Hematopoietic multipotent progenitor cell treated with erythropoietin and hydrocortisone succinate and interleukin-3 and kit ligand, for 4 days (in vitro differentiated cells): ENCODE measurements around the gene COL4A2.

Source experiments
- DNase-seq: peaks from one replicate; pipeline ENCODE4 v3.0.0-alpha.2; 2015

Gene COL4A2

DNA sequence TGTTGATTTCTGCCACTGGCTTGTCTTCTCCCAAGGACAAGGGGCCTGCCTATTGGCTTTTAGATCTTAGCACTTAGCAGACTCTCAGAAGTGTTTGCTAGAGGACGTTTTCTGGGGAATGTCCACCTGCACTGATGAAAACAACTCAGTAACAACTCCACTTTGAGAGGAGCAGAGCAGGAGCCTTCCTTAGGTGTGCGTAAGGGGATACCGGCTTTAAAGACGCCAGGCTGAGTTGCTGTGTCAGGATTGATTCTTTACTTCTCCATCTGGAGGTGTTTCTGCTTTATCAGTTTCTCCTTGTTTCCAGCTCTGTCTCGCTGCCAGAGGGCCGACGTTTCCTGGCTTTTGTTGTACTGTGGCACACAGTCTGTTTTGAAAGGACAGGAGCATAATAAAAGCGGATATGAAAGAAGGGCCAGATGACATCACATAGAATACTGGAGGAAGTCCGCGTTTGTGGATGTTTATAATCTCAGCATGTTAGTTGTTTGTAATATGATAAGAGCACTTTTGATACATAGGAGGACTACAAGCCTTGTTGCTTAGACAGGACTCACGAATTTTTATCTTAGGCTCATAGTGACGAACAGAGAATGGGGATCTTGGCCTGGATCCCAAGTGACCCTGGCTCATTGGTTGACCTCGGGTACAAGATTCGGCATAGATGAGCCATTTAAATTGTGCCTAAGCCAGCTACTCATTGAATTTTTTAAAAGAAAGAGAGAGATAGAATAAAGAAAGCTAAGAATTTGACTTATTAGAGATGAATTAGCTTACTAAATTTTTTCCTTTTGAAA lies 34.6 kb downstream of the COL4A2 start:
- DNase-seq: no peak

DNA sequence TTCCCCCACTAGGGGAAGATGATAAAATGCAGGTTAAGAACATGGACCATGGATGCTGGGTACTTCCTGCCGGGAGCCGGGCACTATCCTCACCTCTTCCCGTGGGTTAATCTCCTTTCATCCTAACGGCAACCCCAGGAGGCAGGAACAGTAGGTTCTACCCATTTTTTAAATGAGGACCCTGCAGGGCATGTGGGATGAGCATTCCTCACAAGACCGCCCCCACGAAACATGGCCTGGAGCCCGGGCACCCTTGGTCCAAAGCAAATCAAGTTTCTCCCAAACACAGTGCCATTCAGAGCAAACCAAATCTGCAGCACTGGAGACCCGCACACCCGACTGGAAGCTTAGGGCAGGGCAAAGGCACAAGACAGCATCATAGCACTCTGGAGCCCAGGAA lies 35.4 kb downstream of the COL4A2 start:
- DNase-seq: no peak

- DNase-seq: no peak
Observed at GRCh38 chr13:110343241-110343865, 36.3 kb downstream of the COL4A2 start.

- no peak for DNase-seq
Observed at GRCh38 chr13:110344320-110344719, 37.2 kb downstream of the COL4A2 start.

GRCh38 chr13:110345266-110345665 lies 38.2 kb downstream of the COL4A2 start:
- DNase-seq: no peak

GRCh38 chr13:110345701-110346100 lies 38.6 kb downstream of the COL4A2 start:
- no peak for DNase-seq

GRCh38 chr13:110346661-110347067 lies 39.6 kb downstream of the COL4A2 start:
- DNase-seq: no peak

DNA sequence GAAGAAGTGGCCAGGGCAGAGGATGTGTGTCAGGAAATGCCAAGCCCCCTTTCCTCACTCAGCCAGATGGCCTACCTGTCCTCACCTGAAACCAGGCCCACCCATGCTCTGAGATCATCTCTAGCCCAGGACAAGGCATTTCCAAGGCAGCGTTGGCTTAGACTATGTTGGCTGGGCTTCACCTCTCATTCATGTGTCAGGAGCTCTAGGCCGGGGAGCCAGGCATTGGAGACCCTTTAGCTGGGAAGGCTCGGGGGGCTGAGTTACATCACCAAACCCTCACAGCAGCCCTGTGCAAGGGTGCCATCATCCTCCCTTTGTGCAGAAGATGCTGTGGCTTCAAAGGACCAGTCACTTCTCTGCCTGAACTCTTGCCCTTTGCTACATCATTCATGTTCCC lies 40.0 kb downstream of the COL4A2 start:
- no peak for DNase-seq

DNA sequence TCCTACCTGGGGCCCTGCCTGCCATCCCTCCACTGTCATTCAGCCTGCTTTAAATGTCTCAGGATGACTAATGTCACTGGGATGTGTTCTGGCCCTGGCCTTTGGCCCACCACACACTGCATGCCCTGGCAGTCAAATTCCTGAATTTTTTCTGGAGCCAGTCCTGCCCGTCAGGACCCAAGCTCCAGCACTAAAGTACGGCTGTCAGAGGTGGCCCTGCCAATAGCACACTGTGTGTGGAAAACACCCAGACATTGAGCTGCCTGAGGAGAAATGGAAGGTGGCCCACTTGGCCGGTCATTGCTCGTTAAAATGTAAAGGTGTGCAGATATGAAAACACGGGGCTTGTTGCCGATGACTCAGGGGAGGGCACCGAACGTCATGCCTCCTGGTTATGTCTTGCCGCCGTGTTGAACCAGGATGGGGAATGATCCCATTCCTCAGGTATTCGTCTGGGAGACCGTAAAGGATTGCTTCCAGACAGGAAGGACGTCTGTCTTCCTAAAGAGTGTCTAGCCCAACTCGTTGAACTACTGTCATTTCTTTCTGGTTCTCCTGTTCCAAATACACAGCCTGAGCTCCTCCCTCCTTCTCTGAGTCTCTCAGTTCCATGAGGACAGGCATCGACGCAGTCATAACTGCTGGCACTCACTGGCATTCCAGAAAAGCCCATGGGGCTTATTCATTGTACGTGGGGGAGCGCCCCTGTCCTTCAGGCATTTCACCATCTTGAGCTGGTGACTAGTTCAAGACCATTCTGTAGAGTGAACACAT lies 40.6 kb downstream of the COL4A2 start:
- DNase-seq: no peak

GRCh38 chr13:110348309-110349105 lies 41.4 kb downstream of the COL4A2 start:
- DNase-seq: no peak

GRCh38 chr13:110349239-110349638 lies 42.2 kb downstream of the COL4A2 start:
- no peak for DNase-seq

DNA sequence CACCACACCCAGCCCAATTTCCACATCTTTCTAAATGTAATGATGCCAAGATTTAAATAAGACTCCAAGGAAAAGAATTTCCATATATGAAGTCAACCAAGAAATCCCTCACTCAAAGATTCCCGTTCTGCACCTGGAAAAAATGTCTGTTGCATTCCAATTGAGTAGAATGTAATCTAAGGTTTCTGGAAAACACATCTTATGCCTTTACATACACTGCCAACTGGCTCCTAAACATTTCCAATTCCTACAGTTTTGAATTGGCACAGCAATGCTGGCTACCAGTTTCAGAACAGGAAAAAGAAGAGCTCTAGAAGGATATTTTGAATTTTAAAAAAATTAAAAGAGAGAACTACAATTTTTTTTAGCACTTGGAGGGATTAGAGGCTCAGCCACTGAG lies 43.0 kb downstream of the COL4A2 start:
- DNase-seq: no peak

GRCh38 chr13:110350509-110350908 lies 43.4 kb downstream of the COL4A2 start:
- no peak for DNase-seq

DNA sequence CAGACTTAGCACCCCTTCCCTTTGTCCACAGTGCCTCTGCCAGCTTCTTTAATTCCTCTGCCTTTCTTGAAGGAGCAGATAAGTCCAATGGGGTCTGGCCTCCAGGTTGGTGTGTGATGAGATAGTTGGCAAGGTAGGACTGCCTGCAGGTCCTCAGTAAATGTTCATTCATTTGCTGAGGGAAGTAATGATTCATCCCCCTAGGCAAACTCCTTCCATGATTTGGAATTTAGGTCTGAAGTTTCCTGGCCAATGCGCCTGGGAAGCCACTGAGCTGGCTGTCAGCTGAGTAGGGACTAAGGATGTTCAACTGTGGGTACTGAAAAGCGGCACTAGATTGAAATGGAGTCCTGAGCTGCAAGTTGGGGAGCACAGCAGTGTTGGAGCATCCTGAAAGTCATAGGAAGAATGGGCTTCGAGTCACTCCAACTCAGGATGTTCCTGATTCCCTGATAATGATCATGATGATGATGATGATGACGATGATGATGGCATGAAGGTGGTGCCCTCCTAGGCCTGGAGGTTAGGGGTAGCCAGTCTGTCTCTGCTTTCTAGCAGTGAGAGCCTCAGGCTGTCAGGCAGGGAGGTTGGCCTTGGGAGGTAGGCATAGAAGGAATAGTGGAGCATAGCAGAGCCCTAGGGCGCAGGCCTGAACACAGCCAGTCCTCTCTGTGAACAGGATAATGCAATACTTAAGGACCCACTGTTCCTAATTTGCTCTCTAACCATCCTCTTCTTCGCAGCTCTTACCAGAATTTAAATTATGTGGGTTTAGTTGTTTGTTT lies 44.7 kb downstream of the COL4A2 start:
- DNase-seq: no peak

GRCh38 chr13:110352735-110353134 lies 45.7 kb downstream of the COL4A2 start:
- no peak for DNase-seq

DNA sequence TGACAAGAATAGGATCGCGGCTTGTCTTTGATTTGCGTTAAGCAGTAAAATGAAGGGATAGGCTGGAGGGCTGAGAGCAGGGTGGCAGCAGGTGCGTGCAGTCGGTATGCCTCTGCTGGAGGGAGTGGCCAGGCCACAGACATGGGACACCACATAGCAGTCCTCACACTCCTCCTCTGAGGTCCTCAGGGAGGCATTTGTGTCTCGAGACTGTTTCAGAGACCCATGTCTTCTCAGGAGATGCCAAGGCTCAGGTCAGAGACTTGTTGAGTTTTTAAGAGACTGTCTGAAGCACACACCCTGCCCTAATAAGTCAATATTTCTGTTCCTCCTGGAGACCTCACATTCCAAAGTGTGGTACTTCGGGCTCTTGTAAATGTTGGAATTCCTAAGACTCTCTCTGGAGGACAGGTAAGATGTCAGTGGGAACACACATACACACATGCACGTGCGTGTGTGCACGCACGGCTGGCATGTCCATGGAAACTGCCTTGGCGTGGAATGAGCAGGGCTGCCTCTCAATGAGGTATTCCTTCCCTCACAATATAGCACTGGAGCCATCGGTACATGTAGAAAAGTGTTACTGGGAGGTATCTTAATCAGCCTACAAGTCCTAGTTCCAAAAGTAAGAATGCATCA lies 46.4 kb downstream of the COL4A2 start:
- no peak for DNase-seq

GRCh38 chr13:110354123-110354627 lies 47.1 kb downstream of the COL4A2 start:
- DNase-seq: no peak

DNA sequence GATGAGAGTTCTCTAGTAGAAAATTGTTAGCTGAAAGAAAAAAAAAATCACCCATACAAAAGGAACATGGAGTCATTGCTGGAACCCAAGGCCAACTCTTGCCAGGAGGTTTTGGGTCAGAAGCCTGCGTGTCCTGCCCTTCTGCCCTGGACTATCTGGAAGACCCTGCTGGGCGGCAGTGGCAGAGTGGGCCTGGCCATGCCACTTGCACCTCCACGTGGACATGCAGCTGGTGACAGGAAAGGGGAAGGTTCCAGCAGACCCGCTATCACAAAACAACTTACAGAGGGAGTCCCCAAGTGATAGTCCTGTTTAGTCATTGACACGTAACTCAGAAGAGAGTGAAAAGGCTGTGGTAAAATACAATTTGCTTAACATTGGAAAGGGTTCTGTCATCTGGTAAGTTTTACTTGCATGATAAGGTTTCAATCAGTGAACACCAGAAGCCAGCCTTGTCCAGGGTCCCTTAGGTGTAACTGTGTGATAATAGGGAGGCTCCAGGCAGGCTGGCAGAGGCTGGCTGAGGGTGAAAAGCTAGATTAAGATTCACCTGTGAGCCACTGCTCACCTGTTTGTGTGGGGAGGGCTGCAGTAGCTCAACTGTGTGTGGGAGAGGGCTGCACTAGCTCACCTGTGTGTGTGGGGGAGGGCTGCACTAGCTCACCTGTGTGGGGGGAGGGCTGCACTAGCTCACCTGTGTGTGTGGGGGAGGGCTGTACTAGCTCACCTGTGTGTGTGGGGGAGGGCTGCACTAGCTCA lies 47.8 kb downstream of the COL4A2 start:
- DNase-seq: peak; percentile 34

GRCh38 chr13:110356362-110356761 lies 49.3 kb downstream of the COL4A2 start:
- DNase-seq: no peak

DNA sequence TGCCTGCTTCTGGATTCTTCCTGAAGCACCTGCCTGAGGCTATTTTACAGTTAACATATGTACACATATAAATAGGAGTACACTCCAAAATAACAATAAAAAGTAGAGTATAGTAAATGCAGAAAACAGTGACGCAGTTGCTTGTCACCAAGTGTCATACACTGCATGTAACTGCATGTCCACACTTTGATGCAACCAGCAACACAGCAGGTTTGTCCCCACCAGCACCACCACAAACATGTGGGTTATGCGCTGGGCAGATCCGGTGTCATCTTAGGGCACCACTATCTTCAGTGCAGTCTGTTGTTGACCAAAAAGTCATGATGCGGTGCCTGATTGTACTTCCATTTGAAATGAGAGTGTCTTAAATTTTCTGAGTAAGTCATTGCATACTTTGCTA lies 51.3 kb downstream of the COL4A2 start:
- no peak for DNase-seq

DNA sequence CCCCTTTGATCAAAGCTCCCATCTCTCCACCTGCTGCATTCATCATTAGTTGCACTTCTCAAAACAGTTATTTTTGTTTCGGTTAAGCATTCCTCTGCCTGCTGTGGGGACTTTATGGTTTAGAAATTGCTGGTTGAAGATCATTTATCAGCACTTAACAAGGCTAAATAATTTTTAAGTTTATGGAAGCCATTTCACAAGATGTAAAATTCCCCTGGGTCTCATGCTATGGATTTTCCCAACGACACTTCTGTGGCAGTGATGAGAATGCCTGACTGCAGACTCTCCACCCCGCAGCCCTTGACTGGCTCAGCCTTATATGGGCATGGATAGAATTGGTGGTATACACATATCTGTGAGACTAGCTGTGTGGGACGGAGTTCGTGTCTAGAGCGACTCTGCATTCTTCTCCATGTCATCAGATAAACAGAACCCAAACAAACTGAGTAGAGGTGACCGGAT lies 52.8 kb downstream of the COL4A2 start:
- no peak for DNase-seq
